Tibial artery (tissue), 4 donors: ENCODE measurements around the gene GALNT17.

ENCODE experiments used
- DNase-seq, 2 donors: peaks; one replicate each; pipeline ENCODE4 v3.0.0-alpha.2; 2019
- H3K27ac ChIP-seq, 2 donors: fragments of 200-600 bp; sonication (generic) in 1 of 2; 1 replicate in 1 of 2; 2 replicates in 1 of 2; pipeline ENCODE4 v1.5.1; 2018 to 2019; ENCODE audit warnings: mild to moderate bottlenecking in 1 of 2
- H3K27me3 ChIP-seq, 2 donors: fragments of 200-600 bp; sonication (generic) in 1 of 2; one replicate each; pipeline versions ENCODE4 v1.5.1 to v1.6.0; 2016 to 2019
- H3K36me3 ChIP-seq, 3 donors: fragments of 200-600 bp; sonication (generic) in 2 of 3; one replicate each; pipeline ENCODE4 v1.5.1; 2016 to 2019; ENCODE audit warnings: mild to moderate bottlenecking in 2 of 3
- H3K4me1 ChIP-seq, 4 donors: fragments of 200-600 bp; sonication (generic) in 2 of 4; 1 replicate in 3 of 4; 2 replicates in 1 of 4; pipeline ENCODE4 v1.5.1; 2016 to 2019
- H3K4me3 ChIP-seq, 2 donors: fragments of 200-600 bp; sonication (generic) in 1 of 2; 1 replicate in 1 of 2; 2 replicates in 1 of 2; pipeline ENCODE4 v1.5.1; 2018 to 2019; ENCODE audit warnings: mild to moderate bottlenecking in 2 of 2
- H3K9me3 ChIP-seq, 3 donors: fragments of 200-600 bp; sonication (generic) in 1 of 3; one replicate each; pipeline ENCODE4 v1.5.1; 2016 to 2019
- CTCF ChIP-seq, 2 experiments: fragments of 200-600 bp in 1 of 2; fragments of 450-650 bp in 1 of 2; IDR thresholded peaks; one replicate each; pipeline ENCODE4 v1.5.1; 2017 to 2019; ENCODE audit warnings: antibody characterized with exemption in 2 of 2, mild to moderate bottlenecking in 1 of 2, moderate library complexity in 1 of 2
- intact Hi-C: fragments of 100-400 bp; cut with DNase I; formaldehyde crosslinking; loops from one replicate; pipeline ENCODE4 v1.15.0; 2023; ENCODE audit warnings: low total_unique reads

GALNT17 gene

GRCh38 chr7:71753956-71754664, 622.2 kb downstream of the GALNT17 start:
- no peak for DNase-seq
- Histone ChIP-seq H3K27ac (no peak overlapping the region), H3K4me1 (peaks cover 0 to 8% (median 0%) of the 10 kb centered on the region in 4 donors), H3K27me3 (peaks cover 0 to 35% of the 10 kb centered on the region in 2 donors), H3K9me3 (no peaks in the 10 kb centered on the region), H3K36me3 (no peaks in the 10 kb centered on the region), H3K4me3 (no peak overlapping the region)
- intact Hi-C loops = no loop called here
- no peak for TF ChIP-seq CTCF (IDR thresholded peaks at IDR 0.05)

DNA sequence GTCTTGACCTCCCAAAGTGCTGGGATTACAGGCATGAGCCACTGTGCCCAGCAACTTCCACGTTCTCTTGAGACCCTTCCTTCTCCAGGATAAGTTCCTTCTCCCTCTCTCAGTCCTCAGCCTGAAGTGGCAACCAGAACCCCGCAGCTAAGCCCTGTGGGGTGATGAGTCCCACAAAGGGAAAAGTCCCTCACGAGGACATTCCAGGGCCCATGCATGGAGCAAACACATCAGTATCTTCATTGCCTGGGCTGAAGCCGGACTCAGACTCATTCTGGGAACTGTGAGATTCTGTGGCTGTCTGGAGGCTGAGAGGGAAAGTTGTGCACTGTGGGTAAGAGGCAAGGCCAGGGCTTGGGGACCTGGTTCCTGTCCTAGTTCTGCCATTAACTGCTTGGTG, 622.9 kb downstream of the GALNT17 start:
- Histone ChIP-seq H3K36me3 (no peaks in the 10 kb centered on the region), H3K4me1 (peaks cover 0 to 8% (median 0%) of the 10 kb centered on the region in 4 donors), H3K27me3 (peaks cover 0 to 33% of the 10 kb centered on the region in 2 donors), H3K27ac (no peak overlapping the region), H3K9me3 (peaks cover 0 to 4% (median 0%) of the 10 kb centered on the region in 3 donors), H3K4me3 (no peak overlapping the region)
- no peak for TF ChIP-seq CTCF (IDR thresholded peaks at IDR 0.05)
- intact Hi-C loops = no loop called here
- DNase-seq = no peak

GRCh38 chr7:71761336-71761735, 629.4 kb downstream of the GALNT17 start:
- no peak for DNase-seq
- intact Hi-C loops = no loop called here
- Histone ChIP-seq H3K27ac (no peak overlapping the region), H3K27me3 (no peaks in the 10 kb centered on the region), H3K4me1 (no peaks in the 10 kb centered on the region), H3K9me3 (peaks cover 0 to 16% (median 14%) of the 10 kb centered on the region in 3 donors), H3K36me3 (no peaks in the 10 kb centered on the region), H3K4me3 (no peak overlapping the region)
- TF ChIP-seq CTCF (IDR thresholded peaks at IDR 0.05) = no peak
